Esophagus muscularis mucosa (tissue), 4 donors: ENCODE results near the gene SIPA1L3. TPM values are rescaled to one million over a fixed set of nuclear protein-coding genes. Genes with fewer than 3 reads are reported as not detected.

Experiments used
- DNase-seq: peaks from one replicate; pipeline ENCODE4 v3.0.0-alpha.2; 2017; ENCODE audit errors: extremely low spot score
- H3K27ac ChIP-seq, 4 donors: fragments of 200-600 bp; sonication (generic); replicated peaks in 1 of 4; 1 replicate in 3 of 4; 2 replicates in 1 of 4; pipeline ENCODE4 v1.5.1; 2016 to 2019; ENCODE audit warnings: mild to moderate bottlenecking in 1 of 4
- H3K27me3 ChIP-seq, 4 donors: fragments of 200-600 bp; sonication (generic); one replicate each; pipeline versions ENCODE4 v1.5.1 to v1.6.0; 2016 to 2019
- H3K36me3 ChIP-seq, 4 donors: fragments of 200-600 bp; sonication (generic); one replicate each; pipeline ENCODE4 v1.5.1; 2016 to 2019
- H3K4me1 ChIP-seq, 4 donors: fragments of 200-600 bp; sonication (generic); one replicate each; pipeline ENCODE4 v1.5.1; 2016 to 2019
- H3K4me3 ChIP-seq, 4 donors: fragments of 200-600 bp; sonication (generic); 1 replicate in 2 of 4; 2 replicates in 2 of 4; pipeline ENCODE4 v1.5.1; 2016 to 2019; ENCODE audit warnings: mild to moderate bottlenecking in 4 of 4, moderate library complexity in 1 of 4
- H3K9me3 ChIP-seq, 4 donors: fragments of 200-600 bp; sonication (generic); 1 replicate in 3 of 4; 2 replicates in 1 of 4; pipeline ENCODE4 v1.5.1; 2016 to 2019
- CTCF ChIP-seq, 3 experiments: fragments of 200-600 bp in 2 of 3; fragments of 450-650 bp in 1 of 3; sonication (generic) in 2 of 3; IDR thresholded peaks; one replicate each; pipeline ENCODE4 v1.5.1; 2017 to 2019; ENCODE audit warnings: antibody characterized with exemption in 3 of 3, mild to moderate bottlenecking in 2 of 3, moderate library complexity in 1 of 3
- EP300 ChIP-seq: sonication (generic); formaldehyde crosslinking; IDR thresholded peaks from one replicate; pipeline ENCODE4 v1.6.1; 2017; ENCODE audit warnings: antibody characterized with exemption
- POLR2A ChIP-seq: fragments of 450-650 bp; IDR thresholded peaks from one replicate; pipeline ENCODE4 v1.6.1; 2017; ENCODE audit warnings: antibody characterized with exemption, moderate library complexity, mild to moderate bottlenecking, low read depth
- POLR2AphosphoS5 ChIP-seq, 2 donors: sonication (generic); formaldehyde crosslinking; IDR thresholded peaks; one replicate each; pipeline ENCODE4 v1.6.1; 2017; ENCODE audit warnings: antibody characterized with exemption in 2 of 2
- WGBS: methylation state at CpG from one replicate; pipeline ENCODE4 v1.1.5; 2018; 5-methylcytosine and 5-hydroxymethylcytosine counted together
- intact Hi-C: fragments of 100-400 bp; cut with DNase I; formaldehyde crosslinking; loops from one replicate; pipeline ENCODE4 v1.15.1; 2023
- total RNA-seq, 4 donors: library from RNA; depleted of rRNA; stranded (reverse); fragments of >200 nt; gene quantifications; one replicate each; pipeline versions ENCODE4 v1.1.0 to v1.2.1, GENCODE V29; 2016

Gene SIPA1L3
- total RNA-seq, 4 donors from 2014 or later: 10.4 to 17.9 (median 13.2) TPM

- peaks cover 0 to 87% (median 20%) of the 10 kb centered on the region in 4 donors for H3K27me3 ChIP-seq
- intact Hi-C loops: no loop called here
- TF ChIP-seq EP300: no peak
- no peak for TF ChIP-seq POLR2A
- TF ChIP-seq CTCF (IDR thresholded peaks at IDR 0.05): no peak
- TF ChIP-seq POLR2AphosphoS5 (IDR thresholded peaks at IDR 0.05): no peak
- no peak for DNase-seq
- H3K4me3 ChIP-seq: peak overlapping the region; percentile 28 to 43 (median 38)
- H3K4me1 ChIP-seq: peaks cover 24 to 36% (median 33%) of the 10 kb centered on the region in 4 donors
- WGBS: 36% methylated on average over 3 of the region's 5 CpGs
- H3K36me3 ChIP-seq: peaks cover 4 to 30% (median 20%) of the 10 kb centered on the region in 4 donors
- H3K9me3 ChIP-seq: no peaks in the 10 kb centered on the region
- peak overlapping the region; percentile 23 to 79 (median 62) for H3K27ac ChIP-seq
Observed at GRCh38 chr19:38209152-38209551, 302.1 kb downstream of the SIPA1L3 start.

- H3K9me3 ChIP-seq: no peaks in the 10 kb centered on the region
- intact Hi-C loops: no loop called here
- peaks cover 24 to 36% (median 33%) of the 10 kb centered on the region in 4 donors for H3K4me1 ChIP-seq
- no peak for TF ChIP-seq EP300
- TF ChIP-seq POLR2A: no peak
- peak; percentile 73 to 78 for TF ChIP-seq POLR2AphosphoS5 (IDR thresholded peaks at IDR 0.05)
- H3K27ac ChIP-seq: peak overlapping the region; percentile 58 to 79 (median 66)
- H3K36me3 ChIP-seq: peaks cover 4 to 23% (median 18%) of the 10 kb centered on the region in 4 donors
- H3K4me3 ChIP-seq: peak overlapping the region; percentile 28 to 43 (median 38)
- H3K27me3 ChIP-seq: peaks cover 0 to 93% (median 20%) of the 10 kb centered on the region in 4 donors
- DNase-seq: peak; percentile 95
- 4% methylated on average over 26 of the region's 30 CpGs for WGBS
Observed at GRCh38 chr19:38209671-38210457, 302.9 kb downstream of the SIPA1L3 start.

- 4% methylated on average over 23 of the region's 24 CpGs for WGBS
- intact Hi-C loops: no loop called here
- Histone ChIP-seq H3K27me3 (peaks cover 0 to 98% (median 20%) of the 10 kb centered on the region in 4 donors), H3K4me1 (peaks cover 24 to 36% (median 33%) of the 10 kb centered on the region in 4 donors), H3K27ac (peak overlapping the region; percentile 58 to 79 (median 66)), H3K36me3 (peaks cover 4 to 17% (median 16%) of the 10 kb centered on the region in 4 donors), H3K9me3 (no peaks in the 10 kb centered on the region), H3K4me3 (peak overlapping the region; percentile 28 to 43 (median 30))
- TF ChIP-seq EP300 (no peak), POLR2AphosphoS5 (IDR thresholded peaks at IDR 0.05) (no peak), POLR2A (no peak), CTCF (IDR thresholded peaks at IDR 0.05) (no peak)
- DNase-seq: no peak
Observed at GRCh38 chr19:38210458-38210987, 303.5 kb downstream of the SIPA1L3 start.

GRCh38 chr19:38211151-38211591 lies 304.2 kb downstream of the SIPA1L3 start:
- no peaks in the 10 kb centered on the region for H3K9me3 ChIP-seq
- peaks cover 0 to 10% (median 9%) of the 10 kb centered on the region in 4 donors for H3K36me3 ChIP-seq
- peak overlapping the region in 3 of 4 donors; percentile 22 to 65 (median 58) for H3K27ac ChIP-seq
- intact Hi-C loops: no loop called here
- peak overlapping the region; percentile 28 to 43 (median 31) for H3K4me3 ChIP-seq
- DNase-seq: no peak
- no peak for TF ChIP-seq EP300
- TF ChIP-seq POLR2AphosphoS5 (IDR thresholded peaks at IDR 0.05): no peak
- TF ChIP-seq CTCF (IDR thresholded peaks at IDR 0.05): no peak
- no peak for TF ChIP-seq POLR2A
- 5% methylated on average over 20 of the region's 27 CpGs for WGBS
- H3K27me3 ChIP-seq: peaks cover 0 to 98% (median 20%) of the 10 kb centered on the region in 4 donors
- peaks cover 24 to 36% (median 33%) of the 10 kb centered on the region in 4 donors for H3K4me1 ChIP-seq

- DNase-seq: no peak
- peaks cover 0 to 98% (median 20%) of the 10 kb centered on the region in 4 donors for H3K27me3 ChIP-seq
- intact Hi-C loops: no loop called here
Observed at GRCh38 chr19:38211766-38212165, 304.8 kb downstream of the SIPA1L3 start.

More at GRCh38 chr19:38211766-38212165, 304.8 kb downstream of the SIPA1L3 start:
- 37% methylated on average over 3 of the region's 15 CpGs for WGBS
- H3K36me3 ChIP-seq: peaks cover 0 to 4% (median 4%) of the 10 kb centered on the region in 4 donors
- H3K4me1 ChIP-seq: peaks cover 24 to 36% (median 33%) of the 10 kb centered on the region in 4 donors
- H3K9me3 ChIP-seq: no peaks in the 10 kb centered on the region
- no peak for TF ChIP-seq POLR2AphosphoS5 (IDR thresholded peaks at IDR 0.05)
- TF ChIP-seq EP300: no peak
- no peak for TF ChIP-seq CTCF (IDR thresholded peaks at IDR 0.05)
- no peak for TF ChIP-seq POLR2A
- no peak overlapping the region for H3K4me3 ChIP-seq
- H3K27ac ChIP-seq: no peak overlapping the region
